Melanocyte of skin (primary cell): ENCODE results near the gene LRRC3B. TPM values are rescaled to one million over a fixed set of nuclear protein-coding genes. Genes with fewer than 3 reads are reported as not detected.

ENCODE experiments used
- total RNA-seq, 2 donors: library from RNA; depleted of rRNA; stranded (reverse); fragments of >200 nt; gene quantifications; 2 replicates each; pipeline ENCODE4 v1.2.3, GENCODE V29; 2012

Gene LRRC3B, protein sequence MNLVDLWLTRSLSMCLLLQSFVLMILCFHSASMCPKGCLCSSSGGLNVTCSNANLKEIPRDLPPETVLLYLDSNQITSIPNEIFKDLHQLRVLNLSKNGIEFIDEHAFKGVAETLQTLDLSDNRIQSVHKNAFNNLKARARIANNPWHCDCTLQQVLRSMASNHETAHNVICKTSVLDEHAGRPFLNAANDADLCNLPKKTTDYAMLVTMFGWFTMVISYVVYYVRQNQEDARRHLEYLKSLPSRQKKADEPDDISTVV
- not detected for total RNA-seq

DNA sequence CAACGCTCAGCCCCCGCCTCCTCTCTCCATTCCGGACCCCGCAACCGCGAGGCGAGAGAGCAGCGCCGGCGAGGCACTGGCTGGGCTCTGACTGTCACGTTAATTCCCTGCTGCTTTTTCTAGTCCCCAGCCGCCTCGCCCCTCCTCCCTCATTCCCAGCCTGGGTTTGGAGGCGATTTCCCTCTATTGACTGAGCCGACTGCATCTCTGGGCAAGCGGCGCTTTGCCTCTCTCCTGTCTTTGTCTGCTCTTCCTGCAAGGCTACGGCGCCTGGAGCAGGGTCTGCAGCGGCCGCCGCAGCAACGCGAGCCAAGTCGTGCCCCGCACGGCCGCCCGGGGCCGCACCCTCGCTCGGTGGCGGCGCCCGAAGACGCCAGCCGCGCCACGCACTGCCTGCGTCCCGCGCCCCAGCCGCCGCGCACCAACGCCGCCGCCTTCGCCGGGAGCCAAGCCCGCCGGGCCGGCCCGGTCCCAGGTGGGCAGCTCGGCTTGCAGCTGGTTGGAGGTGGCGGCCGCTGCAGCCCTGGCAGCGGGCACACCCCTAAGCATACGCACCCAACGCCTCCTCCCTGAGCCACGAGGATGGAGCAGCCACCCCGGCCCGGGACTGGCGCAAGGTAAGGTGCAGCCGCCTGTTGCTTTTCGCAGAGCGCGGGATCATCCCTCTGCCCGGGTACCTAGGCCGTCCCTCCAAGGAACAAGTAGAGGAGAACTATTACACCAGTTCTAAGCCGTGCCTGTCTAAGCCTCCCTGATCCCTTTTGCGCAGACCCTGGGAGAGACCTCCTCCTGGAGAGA lies at the start of gene LRRC3B:
LRRC3B (plus strand) TSS at position 152 of the 798 bp plus-strand sequence. CDS start 86,901 bp downstream, outside the sequence.

